Esophagus muscularis mucosa (tissue), 4 donors: ENCODE results near the gene TMEM86B. TPM values are rescaled to one million over a fixed set of nuclear protein-coding genes. Genes with fewer than 3 reads are reported as not detected.

Source experiments
- DNase-seq: peaks from one replicate; pipeline ENCODE4 v3.0.0-alpha.2; 2017; ENCODE audit errors: extremely low spot score
- H3K27ac ChIP-seq, 4 donors: fragments of 200-600 bp; sonication (generic); replicated peaks in 1 of 4; 1 replicate in 3 of 4; 2 replicates in 1 of 4; pipeline ENCODE4 v1.5.1; 2016 to 2019; ENCODE audit warnings: mild to moderate bottlenecking in 1 of 4
- H3K27me3 ChIP-seq, 4 donors: fragments of 200-600 bp; sonication (generic); one replicate each; pipeline versions ENCODE4 v1.5.1 to v1.6.0; 2016 to 2019
- H3K36me3 ChIP-seq, 4 donors: fragments of 200-600 bp; sonication (generic); one replicate each; pipeline ENCODE4 v1.5.1; 2016 to 2019
- H3K4me1 ChIP-seq, 4 donors: fragments of 200-600 bp; sonication (generic); one replicate each; pipeline ENCODE4 v1.5.1; 2016 to 2019
- H3K4me3 ChIP-seq, 4 donors: fragments of 200-600 bp; sonication (generic); 1 replicate in 2 of 4; 2 replicates in 2 of 4; pipeline ENCODE4 v1.5.1; 2016 to 2019; ENCODE audit warnings: mild to moderate bottlenecking in 4 of 4, moderate library complexity in 1 of 4
- H3K9me3 ChIP-seq, 4 donors: fragments of 200-600 bp; sonication (generic); 1 replicate in 3 of 4; 2 replicates in 1 of 4; pipeline ENCODE4 v1.5.1; 2016 to 2019
- CTCF ChIP-seq, 3 experiments: fragments of 200-600 bp in 2 of 3; fragments of 450-650 bp in 1 of 3; sonication (generic) in 2 of 3; IDR thresholded peaks; one replicate each; pipeline ENCODE4 v1.5.1; 2017 to 2019; ENCODE audit warnings: antibody characterized with exemption in 3 of 3, mild to moderate bottlenecking in 2 of 3, moderate library complexity in 1 of 3
- EP300 ChIP-seq: sonication (generic); formaldehyde crosslinking; IDR thresholded peaks from one replicate; pipeline ENCODE4 v1.6.1; 2017; ENCODE audit warnings: antibody characterized with exemption
- POLR2A ChIP-seq: fragments of 450-650 bp; IDR thresholded peaks from one replicate; pipeline ENCODE4 v1.6.1; 2017; ENCODE audit warnings: antibody characterized with exemption, moderate library complexity, mild to moderate bottlenecking, low read depth
- POLR2AphosphoS5 ChIP-seq, 2 donors: sonication (generic); formaldehyde crosslinking; IDR thresholded peaks; one replicate each; pipeline ENCODE4 v1.6.1; 2017; ENCODE audit warnings: antibody characterized with exemption in 2 of 2
- whole genome bisulfite sequencing: methylation state at CpG from one replicate; pipeline ENCODE4 v1.1.5; 2018; 5-methylcytosine and 5-hydroxymethylcytosine counted together
- intact Hi-C: fragments of 100-400 bp; cut with DNase I; formaldehyde crosslinking; loops from one replicate; pipeline ENCODE4 v1.15.1; 2023
- total RNA-seq, 4 donors: library from RNA; depleted of rRNA; stranded (reverse); fragments of >200 nt; gene quantifications; one replicate each; pipeline versions ENCODE4 v1.1.0 to v1.2.1, GENCODE V29; 2016

Gene TMEM86B
- total RNA-seq, 4 donors from 2014 or later = 1.7 to 2.8 (median 2.4) TPM

DNA sequence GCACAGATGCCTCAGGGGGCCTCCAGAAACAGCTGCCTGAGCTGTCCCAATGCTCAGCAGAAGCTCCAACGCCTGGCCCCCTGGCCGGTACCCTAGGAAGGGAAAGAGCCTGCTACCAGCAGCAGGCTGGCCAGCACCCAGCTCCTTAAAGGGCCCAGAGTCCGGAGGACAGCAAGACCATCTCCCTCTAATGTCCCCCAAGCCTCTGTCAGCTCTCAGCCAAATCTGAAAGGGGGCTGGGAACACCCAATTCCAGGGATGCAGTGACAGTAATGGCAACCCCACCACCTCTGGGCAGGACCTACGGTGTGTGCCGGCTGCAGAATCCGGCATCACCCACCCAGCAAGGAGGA, 26.0 kb upstream of the TMEM86B start:
- Histone ChIP-seq H3K4me3 (peak overlapping the region; percentile 25 to 39 (median 26)), H3K27ac (peak overlapping the region; percentile 34 to 56 (median 49)), H3K36me3 (peaks cover 0 to 12% (median 4%) of the 10 kb centered on the region in 4 donors), H3K27me3 (no peaks in the 10 kb centered on the region), H3K9me3 (no peaks in the 10 kb centered on the region), H3K4me1 (peaks cover 61 to 88% (median 79%) of the 10 kb centered on the region in 4 donors)
- TF ChIP-seq POLR2A (no peak), EP300 (no peak), POLR2AphosphoS5 (IDR thresholded peaks at IDR 0.05) (no peak), CTCF (IDR thresholded peaks at IDR 0.05) (no peak)
- intact Hi-C loops = no loop called here
- 75% methylated on average over 3 of the region's 6 CpGs for WGBS
- no peak for DNase-seq

GRCh38 chr19:55253842-55254624, 25.5 kb upstream of the TMEM86B start:
- H3K27ac ChIP-seq = peak overlapping the region; percentile 34 to 56 (median 49)
- TF ChIP-seq EP300 (no peak), POLR2AphosphoS5 (IDR thresholded peaks at IDR 0.05) (no peak), CTCF (IDR thresholded peaks at IDR 0.05) (no peak), POLR2A (no peak)
- intact Hi-C loops = no loop called here

DNA sequence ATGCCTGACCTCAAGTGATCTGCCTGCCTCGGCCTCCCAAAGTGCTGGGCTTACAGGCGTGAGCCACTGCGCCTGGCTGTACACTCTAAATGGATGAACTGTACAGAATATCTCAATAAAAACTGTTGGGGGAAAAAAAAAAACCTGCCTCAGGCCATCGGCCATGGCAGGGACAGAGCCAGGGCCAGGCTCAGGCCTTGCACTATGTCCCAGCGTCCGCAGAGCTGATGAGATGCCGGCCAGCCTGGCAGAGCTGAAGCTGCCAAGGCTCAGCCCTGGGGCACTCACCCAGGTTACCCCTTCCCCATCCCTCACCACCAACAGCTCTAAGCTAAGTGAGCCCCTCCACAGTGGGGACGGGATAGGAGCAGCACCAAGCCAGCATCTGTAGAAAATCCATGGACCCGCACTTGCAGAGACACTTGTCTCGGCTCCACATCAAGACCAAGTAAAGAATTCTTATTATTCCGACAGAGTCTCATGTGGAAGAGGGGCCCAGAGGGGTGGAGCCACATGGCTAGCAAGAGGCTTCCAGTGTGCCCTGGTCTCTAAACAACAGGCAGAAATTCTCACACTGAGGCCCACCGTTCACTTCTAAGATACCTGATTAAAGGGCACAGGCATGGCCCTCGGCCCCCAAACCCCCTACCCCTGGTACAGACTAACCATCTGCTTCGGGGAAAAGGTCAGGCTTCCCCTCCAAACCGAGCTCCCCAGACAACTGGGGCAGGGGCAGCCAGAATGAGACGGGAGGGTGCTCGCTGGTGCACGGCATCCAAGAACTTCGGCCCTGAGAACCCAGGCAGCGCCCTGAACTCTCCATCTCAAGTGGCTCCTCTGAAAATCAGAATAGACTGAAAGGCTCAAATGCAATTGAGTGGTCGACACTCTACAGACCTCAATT, 24.4 kb upstream of the TMEM86B start:
- no peak for DNase-seq
- no peak for TF ChIP-seq POLR2AphosphoS5 (IDR thresholded peaks at IDR 0.05)
- no peak for TF ChIP-seq POLR2A
- TF ChIP-seq CTCF (IDR thresholded peaks at IDR 0.05) = no peak
- TF ChIP-seq EP300 = no peak
- WGBS = 80% methylated on average over 20 of the region's 21 CpGs
- Histone ChIP-seq H3K9me3 (no peaks in the 10 kb centered on the region), H3K4me3 (no peak overlapping the region), H3K36me3 (peaks cover 0 to 14% (median 4%) of the 10 kb centered on the region in 4 donors), H3K27ac (peak overlapping the region in 1 of 4 donors; percentile 25), H3K27me3 (no peaks in the 10 kb centered on the region), H3K4me1 (peaks cover 72 to 99% (median 92%) of the 10 kb centered on the region in 4 donors)
- intact Hi-C loops = no loop called here

More at GRCh38 chr19:55253842-55254624, 25.5 kb upstream of the TMEM86B start:
- H3K4me1 ChIP-seq = peaks cover 62 to 91% (median 82%) of the 10 kb centered on the region in 4 donors
- H3K4me3 ChIP-seq = peak overlapping the region; percentile 25 to 39 (median 26)
- 55% methylated on average over 21 of the region's 23 CpGs for WGBS
- no peak for DNase-seq
- H3K9me3 ChIP-seq = no peaks in the 10 kb centered on the region
- peaks cover 0 to 14% (median 4%) of the 10 kb centered on the region in 4 donors for H3K36me3 ChIP-seq
- no peaks in the 10 kb centered on the region for H3K27me3 ChIP-seq

DNA sequence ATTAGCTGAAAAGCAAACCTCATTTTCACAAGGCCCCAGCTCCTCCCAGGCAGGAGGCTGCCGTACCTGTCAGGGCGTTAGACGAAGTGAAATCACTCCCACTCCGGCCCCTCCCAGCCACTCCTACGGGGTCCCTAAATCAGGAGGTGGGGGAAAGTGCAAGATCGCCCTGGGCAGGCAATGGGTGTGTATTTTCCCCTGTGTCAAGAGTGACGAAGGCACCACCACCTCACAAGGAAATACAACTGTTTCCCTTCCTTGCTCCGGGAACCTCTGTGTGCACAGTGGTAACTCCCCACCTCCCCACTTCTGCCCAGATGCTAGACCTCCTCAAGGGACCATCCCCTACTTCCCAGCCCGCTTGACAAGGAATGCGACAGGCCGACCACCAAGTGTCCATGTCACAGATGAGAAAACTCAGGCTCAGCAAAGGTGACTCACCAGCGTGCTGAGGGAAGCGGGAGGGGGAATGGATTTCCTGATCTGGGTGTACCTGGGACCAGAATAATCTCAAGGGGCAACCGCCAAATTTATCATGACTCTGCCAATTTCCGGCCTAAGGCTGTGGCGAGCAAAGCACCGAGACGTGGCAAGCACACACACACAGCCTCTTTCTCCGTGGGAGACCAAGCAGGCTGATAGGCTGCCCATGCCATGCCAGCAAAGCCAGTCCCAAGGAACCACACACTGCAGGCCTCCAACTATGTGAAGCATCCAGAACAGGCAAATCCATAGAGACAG, 22.9 kb upstream of the TMEM86B start:
- H3K36me3 ChIP-seq = peaks cover 3 to 21% (median 10%) of the 10 kb centered on the region in 4 donors
- H3K27ac ChIP-seq = no peak overlapping the region
- no peaks in the 10 kb centered on the region for H3K27me3 ChIP-seq
- DNase-seq = no peak
- intact Hi-C loops = no loop called here
- H3K9me3 ChIP-seq = no peaks in the 10 kb centered on the region
- WGBS = 59% methylated on average over 19 of the region's 19 CpGs
- no peak overlapping the region for H3K4me3 ChIP-seq
- H3K4me1 ChIP-seq = peaks cover 70 to 99% (median 89%) of the 10 kb centered on the region in 4 donors
- TF ChIP-seq EP300 (no peak), POLR2A (no peak), CTCF (IDR thresholded peaks at IDR 0.05) (no peak), POLR2AphosphoS5 (IDR thresholded peaks at IDR 0.05) (no peak)
